Measurements from ENCODE around the gene HBE1. TPM values are rescaled to one million over a fixed set of nuclear protein-coding genes. Genes with fewer than 3 reads are reported as not detected.

Gene HBE1
- total RNA-seq, 1 donor from 2014 or later: not detected

GRCh38 chr11:5235364-5236095 lies 34.2 kb downstream of the HBE1 start:
- no peak for DNase-seq (ENCODE audit: extremely low read depth, low read depth, low spot score)

GRCh38 chr11:5234381-5234834 lies 35.3 kb downstream of the HBE1 start, which contains the start of gene HBD:
HBD (minus strand) TSS chr11:5234483; CDS start chr11:5234433, 50 bp downstream.
- DNase-seq (ENCODE audit: extremely low read depth, low read depth, low spot score): no peak

- DNase-seq (ENCODE audit: extremely low read depth, low read depth, low spot score): no peak
These were observed 36.4 kb downstream of the HBE1 start for GRCh38 chr11:5233307-5233706.

GRCh38 chr11:5232821-5233220 lies 36.9 kb downstream of the HBE1 start:
- no peak for DNase-seq (ENCODE audit: extremely low read depth, low read depth, low spot score)

- no peak for DNase-seq (ENCODE audit: extremely low read depth, low read depth, low spot score)
These were observed 37.6 kb downstream of the HBE1 start for GRCh38 chr11:5232176-5232575.

GRCh38 chr11:5231111-5231510 lies 38.6 kb downstream of the HBE1 start:
- DNase-seq (ENCODE audit: extremely low read depth, low read depth, low spot score): no peak

- no peak for DNase-seq (ENCODE audit: extremely low read depth, low read depth, low spot score)
These were observed 39.5 kb downstream of the HBE1 start for GRCh38 chr11:5230266-5230665.

GRCh38 chr11:5229796-5230195 lies 39.9 kb downstream of the HBE1 start:
- DNase-seq (ENCODE audit: extremely low read depth, low read depth, low spot score): no peak

GRCh38 chr11:5229356-5229755 lies 40.4 kb downstream of the HBE1 start:
- no peak for DNase-seq (ENCODE audit: extremely low read depth, low read depth, low spot score)

- DNase-seq (ENCODE audit: extremely low read depth, low read depth, low spot score): no peak
These were observed 41.6 kb downstream of the HBE1 start for GRCh38 chr11:5228124-5228523.

GRCh38 chr11:5227681-5228080 lies 42.1 kb downstream of the HBE1 start:
- no peak for DNase-seq (ENCODE audit: extremely low read depth, low read depth, low spot score)

- no peak for DNase-seq (ENCODE audit: extremely low read depth, low read depth, low spot score)
These were observed 42.9 kb downstream of the HBE1 start, which contains the start of gene HBB for GRCh38 chr11:5226732-5227310. HBB (minus strand) TSS chr11:5227071; CDS start chr11:5227021, 50 bp downstream.

- no peak for DNase-seq (ENCODE audit: extremely low read depth, low read depth, low spot score)
These were observed 44.3 kb downstream of the HBE1 start for GRCh38 chr11:5225480-5225871.

- DNase-seq (ENCODE audit: extremely low read depth, low read depth, low spot score): no peak
These were observed 44.9 kb downstream of the HBE1 start for GRCh38 chr11:5224538-5225479.

- DNase-seq (ENCODE audit: extremely low read depth, low read depth, low spot score): no peak
These were observed 46.1 kb downstream of the HBE1 start for GRCh38 chr11:5223686-5224085.

GRCh38 chr11:5223146-5223545 lies 46.6 kb downstream of the HBE1 start:
- DNase-seq (ENCODE audit: extremely low read depth, low read depth, low spot score): no peak

Other genes with a start within 250 kb of the HBE1 start
- not detected in 2 replicates for gene OR52J3, start 223.4 kb downstream of the HBE1 start, total RNA-seq
- not detected in 2 replicates for gene OR52E2, start 210.3 kb downstream of the HBE1 start, total RNA-seq
- not detected in 2 replicates for gene OR52E1, start 200.4 kb downstream of the HBE1 start, total RNA-seq
- gene OR52A5, start 131.6 kb downstream of the HBE1 start, total RNA-seq: not detected in 2 replicates
- gene OR52A1, start 115.2 kb downstream of the HBE1 start, total RNA-seq: not detected in 2 replicates
- gene OR51V1, start 69.3 kb downstream of the HBE1 start, total RNA-seq: not detected in 2 replicates
- not detected in 2 replicates for gene HBB, start 42.9 kb downstream of the HBE1 start, total RNA-seq
- not detected in 2 replicates for gene HBD, start 35.5 kb downstream of the HBE1 start, total RNA-seq
- gene HBG1, start 20.1 kb downstream of the HBE1 start, total RNA-seq: not detected in 2 replicates
- not detected in 2 replicates for gene HBG2, start 15.2 kb downstream of the HBE1 start, total RNA-seq
- not detected in 2 replicates for gene OR51B4, start 32.0 kb upstream of the HBE1 start, total RNA-seq
- not detected in 2 replicates for gene OR51B2, start 54.4 kb upstream of the HBE1 start, total RNA-seq
- gene OR51B5, start 73.6 kb upstream of the HBE1 start, total RNA-seq: not detected in 2 replicates
- gene OR51B6, start 81.6 kb upstream of the HBE1 start, total RNA-seq: not detected in 2 replicates
- not detected in 2 replicates for gene OR51M1, start 113.9 kb upstream of the HBE1 start, total RNA-seq
- not detected in 2 replicates for gene OR51Q1, start 152.2 kb upstream of the HBE1 start, total RNA-seq
- gene OR51I1, start 171.6 kb upstream of the HBE1 start, total RNA-seq: not detected in 2 replicates
- not detected in 2 replicates for gene OR51I2, start 179.4 kb upstream of the HBE1 start, total RNA-seq
- not detected in 2 replicates for gene OR52D1, start 218.7 kb upstream of the HBE1 start, total RNA-seq
- gene UBQLN3, start 240.0 kb upstream of the HBE1 start, total RNA-seq: not detected in 2 replicates
- 0.24 and 0.53 TPM in 2 replicates for gene UBQLNL, start 246.8 kb upstream of the HBE1 start, total RNA-seq